IMR-90 (cell line): Measurements from ENCODE around the gene HDGFL2. TPM values are rescaled to one million over a fixed set of nuclear protein-coding genes. Genes with fewer than 3 reads are reported as not detected.

ENCODE experiments used
- ATAC-seq: fragments of 200-7000 bp; cut with Tn5 transposase; 2 replicates; pipeline ENCODE4 v1.9.1; 2020; ENCODE audit warnings: low read depth, mild to moderate bottlenecking, moderate library complexity
- BruUV-seq: library from RNA; stranded (reverse); fragments of 400-500 nt; replicated peaks from 2 replicates; lab custom pipeline; 2021; lab: Mats Ljungman, UMichigan
- CTCF ChIA-PET: fragments of 300-600 bp; formaldehyde crosslinking; extraction: SDS; loops from one replicate; lab custom pipeline; 2021; ENCODE audit warnings: antibody characterized with exemption; lab: Yijun Ruan, JAX
- POLR2A ChIA-PET: fragments of 300-600 bp; sonication (Branson Sonifier 250); formaldehyde crosslinking; loops from one replicate; lab custom pipeline; 2022; ENCODE audit warnings: antibody characterized with exemption; ENCODE audit not compliant: unreplicated experiment; lab: Charles Lee
- DNase-seq: peaks from one replicate; pipeline ENCODE4 v3.0.0; 2013
- H2AFZ ChIP-seq: replicated peaks from 2 replicates; pipeline ENCODE3; 2013; ENCODE audit warnings: low read length, mild to moderate bottlenecking; ENCODE audit not compliant: poor library complexity
- H2AK5ac ChIP-seq: 2 replicates; pipeline ENCODE4 v1.6.1; 2013; ENCODE audit warnings: low read depth, low read length, inconsistent platforms
- H2AK9ac ChIP-seq: replicated peaks from 2 replicates; pipeline ENCODE3; 2013; ENCODE audit warnings: mild to moderate bottlenecking, low read depth, low read length, moderate library complexity; ENCODE audit not compliant: poor library complexity
- H2BK120ac ChIP-seq: 2 replicates; pipeline ENCODE4 v1.6.1; 2013; ENCODE audit warnings: low read depth, low read length, inconsistent platforms
- H2BK15ac ChIP-seq: 3 replicates; pipeline ENCODE4 v1.6.1; 2013; ENCODE audit warnings: low read depth, low read length, inconsistent platforms
- H2BK20ac ChIP-seq: 2 replicates; pipeline ENCODE4 v1.6.1; 2013; ENCODE audit warnings: low read depth, mild to moderate bottlenecking, inconsistent platforms, low read length, moderate library complexity
- H2BK5ac ChIP-seq: 2 replicates; pipeline ENCODE4 v1.6.1; 2013; ENCODE audit warnings: mild to moderate bottlenecking, low read depth, low read length, inconsistent platforms; ENCODE audit not compliant: poor library complexity, severe bottlenecking
- H3K14ac ChIP-seq: replicated peaks from 2 replicates; pipeline ENCODE4 v1.6.1; 2013; ENCODE audit warnings: low read depth, low read length, inconsistent platforms
- H3K18ac ChIP-seq: 2 replicates; pipeline ENCODE4 v1.6.1; 2013; ENCODE audit warnings: low read depth, low read length, control low read depth
- H3K23ac ChIP-seq: 2 replicates; pipeline ENCODE4 v1.6.1; 2013; ENCODE audit warnings: low read depth, low read length, inconsistent platforms
- H3K27ac ChIP-seq: 2 replicates; pipeline ENCODE4 v1.5.1; 2013; ENCODE audit warnings: mild to moderate bottlenecking, control low read depth, low read length; ENCODE audit not compliant: insufficient read depth
- H3K27me3 ChIP-seq: 2 replicates; pipeline ENCODE4 v1.6.1; 2013; ENCODE audit warnings: low read length; ENCODE audit not compliant: control insufficient read depth, insufficient read depth
- H3K36me3 ChIP-seq: 2 replicates; pipeline ENCODE4 v1.6.1; 2013; ENCODE audit warnings: low read length, mixed read lengths; ENCODE audit not compliant: control insufficient read depth, insufficient read depth
- H3K4ac ChIP-seq: 2 replicates; pipeline ENCODE4 v1.6.1; 2013; ENCODE audit warnings: low read depth, low read length, inconsistent platforms
- H3K4me1 ChIP-seq: 2 replicates; pipeline ENCODE4 v1.6.1; 2013; ENCODE audit warnings: low read length, mixed read lengths; ENCODE audit not compliant: control insufficient read depth, insufficient read depth
- H3K4me2 ChIP-seq: 2 replicates; pipeline ENCODE4 v1.6.1; 2013; ENCODE audit warnings: low read depth, mild to moderate bottlenecking, control low read depth, low read length, moderate library complexity
- H3K4me3 ChIP-seq: 2 replicates; pipeline ENCODE4 v1.5.1; 2013; ENCODE audit warnings: low read depth, mild to moderate bottlenecking, control low read depth, low read length, moderate library complexity; ENCODE audit not compliant: insufficient read depth
- H3K56ac ChIP-seq: 2 replicates; pipeline ENCODE4 v1.6.1; 2013; ENCODE audit warnings: low read length, inconsistent platforms; ENCODE audit not compliant: insufficient read depth; ENCODE audit errors: extremely low read depth
- H3K79me1 ChIP-seq, 2 experiments: 2 replicates each; pipeline ENCODE4 v1.6.1; 2013; ENCODE audit warnings: low read length in 2 of 2, inconsistent platforms in 1 of 2, low read depth in 1 of 2
- H3K9ac ChIP-seq: 2 replicates; pipeline ENCODE4 v1.6.1; 2013; ENCODE audit warnings: low read depth, low read length, control low read depth
- H3K9me1 ChIP-seq: 2 replicates; pipeline ENCODE4 v1.6.1; 2013; ENCODE audit warnings: low read length, inconsistent platforms; ENCODE audit not compliant: insufficient read depth
- H3K9me3 ChIP-seq: 2 replicates; pipeline ENCODE4 v1.6.1; 2013; ENCODE audit warnings: low read length; ENCODE audit not compliant: control insufficient read depth, insufficient read depth
- H4K20me1 ChIP-seq: 2 replicates; pipeline ENCODE4 v1.6.1; 2013; ENCODE audit warnings: low read length, inconsistent platforms; ENCODE audit not compliant: insufficient read depth
- H4K5ac ChIP-seq: 2 replicates; pipeline ENCODE4 v1.6.1; 2013; ENCODE audit warnings: mild to moderate bottlenecking, low read depth, low read length, control low read depth
- H4K8ac ChIP-seq, 2 experiments: 2 replicates each; pipeline ENCODE4 v1.6.1; 2013; ENCODE audit warnings: low read depth in 2 of 2, low read length in 2 of 2, control low read depth in 1 of 2, inconsistent platforms in 1 of 2
- H4K91ac ChIP-seq: 2 replicates; pipeline ENCODE4 v1.6.1; 2013; ENCODE audit warnings: low read depth, low read length, inconsistent platforms; ENCODE audit not compliant: insufficient read depth
- BHLHE40 ChIP-seq: fragments of 150-350 bp; IDR thresholded peaks from 2 replicates; pipeline ENCODE4 v1.6.1; 2016; ENCODE audit warnings: mild to moderate bottlenecking, low read depth, low read length
- CEBPB ChIP-seq: IDR thresholded peaks from 2 replicates; pipeline ENCODE4 v1.6.1; 2012; ENCODE audit warnings: low read depth, low read length, improper control_type of control experiment
- CHD1 ChIP-seq: IDR thresholded peaks from 2 replicates; pipeline ENCODE4 v1.6.1; 2012; ENCODE audit warnings: low read depth, low read length, improper control_type of control experiment
- FOS ChIP-seq: fragments of 150-350 bp; IDR thresholded peaks from 2 replicates; pipeline ENCODE4 v1.6.1; 2016; ENCODE audit warnings: low read depth, low read length
- MAFK ChIP-seq: IDR thresholded peaks from 2 replicates; pipeline ENCODE4 v1.6.1; 2012; ENCODE audit warnings: low read depth, low read length, improper control_type of control experiment
- MAZ ChIP-seq: IDR thresholded peaks from 2 replicates; pipeline ENCODE4 v1.6.1; 2012; ENCODE audit warnings: low read depth, mild to moderate bottlenecking, low read length, improper control_type of control experiment, moderate library complexity, borderline replicate concordance
- MXI1 ChIP-seq: IDR thresholded peaks from 2 replicates; pipeline ENCODE4 v1.6.1; 2012; ENCODE audit warnings: low read depth, mild to moderate bottlenecking, low read length, moderate library complexity, borderline replicate concordance
- NFE2L2 ChIP-seq: fragments of 150-350 bp; IDR thresholded peaks from 2 replicates; pipeline ENCODE4 v1.6.1; 2016; ENCODE audit warnings: low read depth, mild to moderate bottlenecking, low read length
- POLR2A ChIP-seq: IDR thresholded peaks from 2 replicates; pipeline ENCODE4 v1.6.1; 2012; ENCODE audit warnings: mild to moderate bottlenecking, low read depth, low read length
- RAD21 ChIP-seq: IDR thresholded peaks from 2 replicates; pipeline ENCODE4 v1.6.1; 2012; ENCODE audit warnings: low read length, improper control_type of control experiment
- RCOR1 ChIP-seq: IDR thresholded peaks from 2 replicates; pipeline ENCODE4 v1.6.1; 2012; ENCODE audit warnings: mild to moderate bottlenecking, low read length, improper control_type of control experiment; ENCODE audit not compliant: insufficient replicate concordance
- RFX5 ChIP-seq: IDR thresholded peaks from 2 replicates; pipeline ENCODE4 v1.8.0; 2012; ENCODE audit warnings: low read depth, mild to moderate bottlenecking, low read length, moderate library complexity
- SMC3 ChIP-seq: fragments of 150-350 bp; IDR thresholded peaks from 2 replicates; pipeline ENCODE4 v1.6.1; 2016; ENCODE audit warnings: low read depth, mild to moderate bottlenecking, antibody characterized with exemption, low read length, moderate library complexity
- WGBS, 2 experiments: methylation state at CpG; one replicate each; pipeline versions ENCODE4 v1.1.5 to v1.1.7; 2013; ENCODE audit warnings: missing lambda C conversion rate in 2 of 2; ENCODE audit not compliant: insufficient read length in 1 of 2; ENCODE audit errors: extremely low coverage in 2 of 2; 5-methylcytosine and 5-hydroxymethylcytosine counted together
- dilution Hi-C: fragments of 300-500 bp; cut with HindIII; formaldehyde crosslinking; loops from one replicate; pipeline ENCODE4 v1.14.3; 2018; ENCODE audit warnings: low sequenced_read_pairs; ENCODE audit not compliant: unreplicated experiment
- in situ Hi-C: fragments of 300-500 bp; cut with MboI; formaldehyde crosslinking; loops from 3 replicates; pipeline ENCODE4 v1.14.3; 2019; ENCODE audit warnings: low sequenced_read_pairs, inconsistent platforms, mixed read lengths
- intact Hi-C: fragments of 100-400 bp; cut with micrococcal nuclease; formaldehyde crosslinking; loops from 2 replicates; pipeline ENCODE4 v1.10.0; 2022
- polyA plus RNA-seq, 3 experiments: library from polyadenylated mRNA; depleted of rRNA; stranded (reverse); fragments of >200 nt; gene quantifications; 2 replicates each; pipeline ENCODE4 v1.2.3, GENCODE V29; 2012; ENCODE audit warnings: low replicate concordance in 1 of 3
- total RNA-seq: library from RNA; depleted of rRNA; stranded (reverse); fragments of >200 nt; gene quantifications from 2 replicates; pipeline ENCODE4 v1.2.3, GENCODE V29; 2012
- TF ChIP-seq, protein P1 (sequence below): conservative IDR thresholded peaks from 2 replicates; pipeline ENCODE4 v1.5.1; 2012; ENCODE audit warnings: mild to moderate bottlenecking, low read depth, low read length, improper control_type of control experiment
- TF ChIP-seq, protein P2 (sequence below): fragments of 150-350 bp; IDR thresholded peaks from 2 replicates; pipeline ENCODE4 v1.6.1; 2016; ENCODE audit warnings: low read depth, mild to moderate bottlenecking, low read length, moderate library complexity, borderline replicate concordance
- TF ChIP-seq, protein P3 (sequence below): fragments of 150-350 bp; IDR thresholded peaks from 2 replicates; pipeline ENCODE4 v1.6.1; 2017; ENCODE audit warnings: mild to moderate bottlenecking, antibody characterized with exemption, low read length, low read depth

The HDGFL2 gene
- total and polyA plus RNA-seq, 2 of the 4 experiments (the other 2 are of a cell fraction) = 35.8 to 48.5 TPM

DNA sequence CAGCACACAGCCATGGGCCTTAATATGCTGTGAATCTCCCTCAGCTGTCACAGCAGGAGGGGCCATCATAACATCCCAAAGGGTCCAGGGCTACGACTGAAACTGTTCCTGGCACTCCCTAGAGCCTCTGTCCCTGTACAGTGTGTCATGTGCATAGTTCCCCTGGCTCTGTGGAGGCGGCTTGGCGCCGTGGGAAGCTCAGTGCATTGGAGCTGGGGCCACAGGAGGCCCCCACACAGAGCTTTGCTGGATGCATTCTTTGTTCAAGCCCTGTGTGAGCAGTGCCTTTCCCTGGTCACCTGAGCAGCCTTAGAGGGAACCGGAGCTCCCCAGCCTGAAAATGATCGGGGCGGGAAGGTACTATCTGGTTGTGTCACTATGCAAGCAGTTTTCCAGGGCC is 35.9 kb upstream of the HDGFL2 start:
- H3K23ac ChIP-seq = no peak overlapping the region
- no peak overlapping the region for H2AK5ac ChIP-seq
- H4K91ac ChIP-seq = no peak overlapping the region
- H3K56ac ChIP-seq = no peak overlapping the region
- no TSS peak for BruUV-seq
- dilution Hi-C loops (no loop called here), in situ Hi-C loops (no loop called here), intact Hi-C loops (no loop called here)
- no peak overlapping the region for H3K4me3 ChIP-seq
- CTCF ChIA-PET = interaction anchor here (0.6 kb wide), 1 partner anchor 32 kb away, joined by 3 read pairs; no protein-coding TSS in a partner anchor
- H3K18ac ChIP-seq = no peak overlapping the region
- WGBS, 2 experiments = 87% methylated on average over 5 of the region's 7 CpGs; no CpG with 5 or more reads in 1 of the 2 experiments
- H3K4ac ChIP-seq = no peak overlapping the region
- TF ChIP-seq MAZ = no peak
- TF ChIP-seq, protein P1, sequence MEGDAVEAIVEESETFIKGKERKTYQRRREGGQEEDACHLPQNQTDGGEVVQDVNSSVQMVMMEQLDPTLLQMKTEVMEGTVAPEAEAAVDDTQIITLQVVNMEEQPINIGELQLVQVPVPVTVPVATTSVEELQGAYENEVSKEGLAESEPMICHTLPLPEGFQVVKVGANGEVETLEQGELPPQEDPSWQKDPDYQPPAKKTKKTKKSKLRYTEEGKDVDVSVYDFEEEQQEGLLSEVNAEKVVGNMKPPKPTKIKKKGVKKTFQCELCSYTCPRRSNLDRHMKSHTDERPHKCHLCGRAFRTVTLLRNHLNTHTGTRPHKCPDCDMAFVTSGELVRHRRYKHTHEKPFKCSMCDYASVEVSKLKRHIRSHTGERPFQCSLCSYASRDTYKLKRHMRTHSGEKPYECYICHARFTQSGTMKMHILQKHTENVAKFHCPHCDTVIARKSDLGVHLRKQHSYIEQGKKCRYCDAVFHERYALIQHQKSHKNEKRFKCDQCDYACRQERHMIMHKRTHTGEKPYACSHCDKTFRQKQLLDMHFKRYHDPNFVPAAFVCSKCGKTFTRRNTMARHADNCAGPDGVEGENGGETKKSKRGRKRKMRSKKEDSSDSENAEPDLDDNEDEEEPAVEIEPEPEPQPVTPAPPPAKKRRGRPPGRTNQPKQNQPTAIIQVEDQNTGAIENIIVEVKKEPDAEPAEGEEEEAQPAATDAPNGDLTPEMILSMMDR = no peak
- no peak for TF ChIP-seq MXI1
- TF ChIP-seq CHD1 = no peak
- TF ChIP-seq POLR2A = no peak
- no peak for TF ChIP-seq RCOR1
- TF ChIP-seq, protein P2, sequence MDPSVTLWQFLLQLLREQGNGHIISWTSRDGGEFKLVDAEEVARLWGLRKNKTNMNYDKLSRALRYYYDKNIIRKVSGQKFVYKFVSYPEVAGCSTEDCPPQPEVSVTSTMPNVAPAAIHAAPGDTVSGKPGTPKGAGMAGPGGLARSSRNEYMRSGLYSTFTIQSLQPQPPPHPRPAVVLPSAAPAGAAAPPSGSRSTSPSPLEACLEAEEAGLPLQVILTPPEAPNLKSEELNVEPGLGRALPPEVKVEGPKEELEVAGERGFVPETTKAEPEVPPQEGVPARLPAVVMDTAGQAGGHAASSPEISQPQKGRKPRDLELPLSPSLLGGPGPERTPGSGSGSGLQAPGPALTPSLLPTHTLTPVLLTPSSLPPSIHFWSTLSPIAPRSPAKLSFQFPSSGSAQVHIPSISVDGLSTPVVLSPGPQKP = no peak
- TF ChIP-seq NFE2L2 = no peak
- TF ChIP-seq SMC3 = no peak
- no peak for TF ChIP-seq CEBPB
- TF ChIP-seq MAFK = no peak
- no peak for TF ChIP-seq FOS
- TF ChIP-seq BHLHE40 = no peak
- no peak for TF ChIP-seq RAD21
- no peak for TF ChIP-seq RFX5
- TF ChIP-seq, protein P3, sequence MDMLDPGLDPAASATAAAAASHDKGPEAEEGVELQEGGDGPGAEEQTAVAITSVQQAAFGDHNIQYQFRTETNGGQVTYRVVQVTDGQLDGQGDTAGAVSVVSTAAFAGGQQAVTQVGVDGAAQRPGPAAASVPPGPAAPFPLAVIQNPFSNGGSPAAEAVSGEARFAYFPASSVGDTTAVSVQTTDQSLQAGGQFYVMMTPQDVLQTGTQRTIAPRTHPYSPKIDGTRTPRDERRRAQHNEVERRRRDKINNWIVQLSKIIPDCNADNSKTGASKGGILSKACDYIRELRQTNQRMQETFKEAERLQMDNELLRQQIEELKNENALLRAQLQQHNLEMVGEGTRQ = no peak
- H3K9me1 ChIP-seq = peaks cover 6% of the 10 kb centered on the region; the same call in 1 of the 2 replicates
- no peaks in the 10 kb centered on the region for H3K4me1 ChIP-seq
- H3K27ac ChIP-seq = no peak overlapping the region
- H3K36me3 ChIP-seq = peaks cover 24% of the 10 kb centered on the region
- no peak overlapping the region for H4K5ac ChIP-seq
- H3K9ac ChIP-seq = no peak overlapping the region
- H2AFZ ChIP-seq = no peak overlapping the region
- no peaks in the 10 kb centered on the region for H3K27me3 ChIP-seq
- H3K4me2 ChIP-seq = no peak overlapping the region
- ATAC-seq = no peak
- no peak overlapping the region for H3K14ac ChIP-seq
- no peak overlapping the region for H2BK5ac ChIP-seq
- DNase-seq = no peak
- no peak overlapping the region for H2BK120ac ChIP-seq
- no peak overlapping the region for H4K8ac ChIP-seq
- no peaks in the 10 kb centered on the region for H4K20me1 ChIP-seq
- H2BK15ac ChIP-seq = no peak overlapping the region
- H2BK20ac ChIP-seq = no peak overlapping the region
- POLR2A ChIA-PET = interaction anchor here (0.6 kb wide), 1 partner anchor 1058 kb away, joined by 3 read pairs; no protein-coding TSS in a partner anchor
- H3K79me1 ChIP-seq = peaks cover 3 to 27% of the 10 kb centered on the region in 2 experiments
- no peak overlapping the region for H2AK9ac ChIP-seq
- H3K9me3 ChIP-seq = no peaks in the 10 kb centered on the region
